ENCODE measurements around the gene FATE1.

DNA sequence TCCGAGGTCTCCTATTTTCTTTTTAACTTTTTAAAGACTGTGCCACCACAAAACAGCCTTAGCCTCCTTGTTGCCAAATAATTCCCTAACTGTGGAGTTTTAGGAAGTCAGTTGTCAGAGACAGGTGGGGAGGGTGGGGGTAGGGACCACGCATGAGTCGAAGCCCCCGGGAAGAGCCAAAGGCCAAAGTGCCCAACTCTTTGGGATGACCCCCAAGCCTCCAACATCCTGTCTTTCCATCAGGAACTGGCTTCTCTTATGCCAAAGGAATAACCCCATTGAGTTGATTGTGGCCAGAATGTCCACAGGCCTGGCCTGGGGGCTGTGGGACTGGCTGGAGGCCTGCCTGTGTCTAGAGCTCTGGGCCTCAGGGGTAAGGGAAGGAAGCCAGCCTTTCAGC lies 14.8 kb upstream of the FATE1 start:
- TF ChIP-seq, protein P1, sequence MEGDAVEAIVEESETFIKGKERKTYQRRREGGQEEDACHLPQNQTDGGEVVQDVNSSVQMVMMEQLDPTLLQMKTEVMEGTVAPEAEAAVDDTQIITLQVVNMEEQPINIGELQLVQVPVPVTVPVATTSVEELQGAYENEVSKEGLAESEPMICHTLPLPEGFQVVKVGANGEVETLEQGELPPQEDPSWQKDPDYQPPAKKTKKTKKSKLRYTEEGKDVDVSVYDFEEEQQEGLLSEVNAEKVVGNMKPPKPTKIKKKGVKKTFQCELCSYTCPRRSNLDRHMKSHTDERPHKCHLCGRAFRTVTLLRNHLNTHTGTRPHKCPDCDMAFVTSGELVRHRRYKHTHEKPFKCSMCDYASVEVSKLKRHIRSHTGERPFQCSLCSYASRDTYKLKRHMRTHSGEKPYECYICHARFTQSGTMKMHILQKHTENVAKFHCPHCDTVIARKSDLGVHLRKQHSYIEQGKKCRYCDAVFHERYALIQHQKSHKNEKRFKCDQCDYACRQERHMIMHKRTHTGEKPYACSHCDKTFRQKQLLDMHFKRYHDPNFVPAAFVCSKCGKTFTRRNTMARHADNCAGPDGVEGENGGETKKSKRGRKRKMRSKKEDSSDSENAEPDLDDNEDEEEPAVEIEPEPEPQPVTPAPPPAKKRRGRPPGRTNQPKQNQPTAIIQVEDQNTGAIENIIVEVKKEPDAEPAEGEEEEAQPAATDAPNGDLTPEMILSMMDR (IDR thresholded peaks at IDR 0.05), result no peak
- TF ChIP-seq POLR2AphosphoS5 (IDR thresholded peaks at IDR 0.05), result no peak
- no peak for TF ChIP-seq EP300 (IDR thresholded peaks at IDR 0.05)
- no peak for TF ChIP-seq POLR2A (IDR thresholded peaks at IDR 0.05)
